Muscle of arm (tissue), 12 donors: ENCODE measurements around the gene GRIPAP1. TPM values are rescaled to one million over a fixed set of nuclear protein-coding genes. Genes with fewer than 3 reads are reported as not detected.

ENCODE experiments used
- DNase-seq: peaks from one replicate; pipeline ENCODE4 v3.0.0-alpha.2; 2013
- polyA plus RNA-seq, 12 donors: library from polyadenylated mRNA; unstranded; fragments of 120-200 nt; gene quantifications; one replicate each; pipeline ENCODE4 v1.2.1, GENCODE V29; 2013; ENCODE audit not compliant: insufficient read length in 12 of 12

Gene GRIPAP1
- polyA plus RNA-seq, 12 donors: 15.5 to 49.0 (median 24.6) TPM; not detected in 1

DNA sequence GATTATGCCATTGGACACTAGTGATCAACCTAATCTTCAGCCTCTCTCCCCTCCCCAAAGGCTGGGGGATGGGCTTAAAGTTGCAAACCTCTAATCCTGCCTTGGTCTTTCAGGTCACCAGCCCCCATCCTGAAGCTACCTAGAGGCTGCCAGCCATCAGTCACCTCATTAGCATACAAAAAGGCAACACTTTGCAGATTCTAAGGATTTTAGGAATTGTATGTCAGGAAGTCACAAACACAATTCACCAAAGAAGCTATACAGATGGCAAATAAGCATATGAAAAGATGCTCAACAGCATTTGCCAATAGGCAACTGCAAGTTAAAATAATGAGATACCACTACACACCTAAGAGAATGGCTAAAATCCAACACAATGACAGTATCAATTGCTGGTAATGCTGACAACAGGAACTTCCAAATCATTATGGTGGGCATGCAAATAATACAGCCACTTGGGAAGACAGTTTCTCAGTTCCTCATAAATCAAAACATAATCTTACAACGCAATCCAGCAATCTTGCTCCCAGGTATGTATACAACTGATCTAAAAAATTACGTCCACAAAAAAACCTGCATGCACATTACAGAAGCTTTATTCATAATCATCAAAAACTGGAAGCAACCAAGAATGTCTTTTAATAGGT, 74.2 kb downstream of the GRIPAP1 start:
- DNase-seq: no peak

DNA sequence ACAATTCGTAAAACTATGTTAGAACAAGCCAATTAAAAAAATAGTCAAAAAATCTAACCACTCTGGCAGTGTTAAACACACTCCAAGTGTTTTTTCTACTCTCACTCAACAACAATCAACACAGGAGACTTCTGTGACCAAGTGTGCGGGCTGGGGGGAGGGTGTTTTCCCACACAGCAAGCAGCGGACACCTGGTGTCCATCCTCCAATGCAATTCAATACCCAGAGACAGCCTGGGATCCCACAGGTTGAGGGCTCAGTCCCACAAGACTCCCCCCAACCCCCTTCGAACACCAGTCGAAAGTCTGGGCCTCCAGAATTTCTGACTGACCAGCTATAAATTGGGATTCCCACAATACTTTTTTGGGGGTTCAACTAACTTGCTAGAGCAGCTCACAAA, 74.9 kb downstream of the GRIPAP1 start:
- no peak for DNase-seq

DNA sequence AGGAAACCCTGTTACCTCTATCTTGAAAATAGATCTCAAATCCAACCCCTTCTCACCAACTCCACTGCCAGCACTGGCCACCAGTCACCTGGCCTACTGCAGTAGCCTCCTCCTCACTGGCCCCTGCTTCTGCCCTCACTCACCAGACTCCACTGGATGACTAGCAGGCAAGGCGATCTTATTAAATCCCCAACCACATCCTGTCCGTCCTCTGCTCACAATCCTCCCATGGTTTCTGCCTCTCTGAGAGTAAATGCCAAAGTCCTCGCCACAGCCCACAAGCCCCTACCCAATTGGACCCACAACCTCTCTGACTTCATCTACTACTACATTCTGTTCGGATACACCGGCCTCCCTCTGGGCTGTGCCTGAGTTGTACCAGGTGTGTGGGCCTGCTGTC, 77.8 kb downstream of the GRIPAP1 start:
- DNase-seq: no peak

DNA sequence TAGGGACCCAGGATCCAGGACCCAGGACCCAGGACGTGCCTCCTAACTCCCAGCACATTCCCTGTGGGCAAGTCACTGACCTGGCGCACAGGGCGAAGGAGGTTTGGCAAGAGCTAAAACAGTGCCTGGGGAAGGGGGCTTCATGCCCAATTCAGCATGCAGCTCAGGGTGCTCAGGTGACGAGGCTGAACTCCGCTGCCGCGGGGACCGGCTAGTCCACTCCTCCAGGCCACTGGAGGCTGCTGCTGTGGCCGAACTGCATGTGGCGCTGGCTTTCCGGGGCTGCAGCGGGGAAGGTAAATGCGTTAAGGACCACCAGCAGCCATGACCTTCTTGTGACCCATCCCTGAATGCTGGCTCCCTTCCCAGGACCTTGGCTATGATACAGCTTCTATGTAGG, 78.3 kb downstream of the GRIPAP1 start:
- DNase-seq: no peak

Other genes with a start within 250 kb of the GRIPAP1 start
- gene GLOD5, start 240.5 kb downstream of the GRIPAP1 start, polyA plus RNA-seq: under 1 TPM in 1 of 12 donors, not detected in 11; 0.29 TPM
- gene GATA1, start 215.7 kb downstream of the GRIPAP1 start, polyA plus RNA-seq: 1 to 10 TPM in 2 of 12 donors, under 1 TPM in 8, not detected in 2; 0.37 to 1.4 (median 0.51) TPM
- 100 to 1,000 TPM in 5 of 12 donors, 10 to 100 TPM in 6, not detected in 1; 81.3 to 151 (median 95.2) TPM for gene HDAC6, start 200.2 kb downstream of the GRIPAP1 start, polyA plus RNA-seq
- under 1 TPM in 1 of 12 donors, not detected in 11; 0.13 TPM for gene ERAS, start 175.8 kb downstream of the GRIPAP1 start, polyA plus RNA-seq
- 10 to 100 TPM in 1 of 12 donors, under 1 TPM in 3, not detected in 8; 0.32 to 22.5 (median 0.41) TPM for gene PCSK1N, start 166.7 kb downstream of the GRIPAP1 start, polyA plus RNA-seq
- gene TIMM17B, start 104.5 kb downstream of the GRIPAP1 start, polyA plus RNA-seq: 10 to 100 TPM in 11 of 12 donors, not detected in 1; 23.6 to 44.3 (median 28.5) TPM
- gene PQBP1, start 104.3 kb downstream of the GRIPAP1 start, polyA plus RNA-seq: 10 to 100 TPM in 11 of 12 donors, not detected in 1; 46.3 to 96.3 (median 58.6) TPM
- gene SLC35A2, start 90.6 kb downstream of the GRIPAP1 start, polyA plus RNA-seq: 10 to 100 TPM in 11 of 12 donors, not detected in 1; 14.8 to 19.8 (median 16.5) TPM
- 1 to 10 TPM in 10 of 12 donors, not detected in 2; 1.1 to 4.5 (median 1.7) TPM for gene PIM2, start 83.2 kb downstream of the GRIPAP1 start, polyA plus RNA-seq
- gene OTUD5, start 44.7 kb downstream of the GRIPAP1 start, polyA plus RNA-seq: 10 to 100 TPM in 11 of 12 donors, not detected in 1; 30.6 to 57.7 (median 35.2) TPM
- 1 to 10 TPM in 4 of 12 donors, under 1 TPM in 6, not detected in 2; 0.63 to 5.0 (median 0.96) TPM for gene KCND1, start 30.4 kb downstream of the GRIPAP1 start, polyA plus RNA-seq
- 10 to 100 TPM in 11 of 12 donors, not detected in 1; 18.0 to 39.7 (median 20.6) TPM for gene TFE3, start 41.1 kb upstream of the GRIPAP1 start, polyA plus RNA-seq
- gene CCDC120, start 56.7 kb upstream of the GRIPAP1 start, polyA plus RNA-seq: 10 to 100 TPM in 2 of 12 donors, 1 to 10 TPM in 9, not detected in 1; 2.7 to 12.4 (median 4.2) TPM
- gene PRAF2, start 71.7 kb upstream of the GRIPAP1 start, polyA plus RNA-seq: 10 to 100 TPM in 11 of 12 donors, not detected in 1; 15.7 to 63.8 (median 22.1) TPM
- 10 to 100 TPM in 11 of 12 donors, not detected in 1; 20.7 to 44.0 (median 33.2) TPM for gene WDR45, start 77.6 kb upstream of the GRIPAP1 start, polyA plus RNA-seq
- gene GPKOW, start 121.5 kb upstream of the GRIPAP1 start, polyA plus RNA-seq: 10 to 100 TPM in 11 of 12 donors, not detected in 1; 15.5 to 19.0 (median 17.1) TPM
- 1 to 10 TPM in 10 of 12 donors, not detected in 2; 1.2 to 2.3 (median 1.9) TPM for gene MAGIX, start 160.5 kb upstream of the GRIPAP1 start, polyA plus RNA-seq
- 100 to 1,000 TPM in 10 of 12 donors, 10 to 100 TPM in 1, not detected in 1; 99.4 to 232 (median 162) TPM for gene PLP2, start 169.6 kb upstream of the GRIPAP1 start, polyA plus RNA-seq
- gene PRICKLE3, start 184.1 kb upstream of the GRIPAP1 start, polyA plus RNA-seq: 1 to 10 TPM in 10 of 12 donors, not detected in 2; 2.4 to 8.7 (median 3.7) TPM
- gene SYP, start 197.9 kb upstream of the GRIPAP1 start, polyA plus RNA-seq: 1 to 10 TPM in 5 of 12 donors, under 1 TPM in 6, not detected in 1; 0.59 to 5.9 (median 0.97) TPM
- gene CACNA1F, start 231.1 kb upstream of the GRIPAP1 start, polyA plus RNA-seq: under 1 TPM in 6 of 12 donors, not detected in 6; 0.03 to 0.39 (median 0.15) TPM
- 10 to 100 TPM in 7 of 12 donors, 1 to 10 TPM in 4, not detected in 1; 8.4 to 18.4 (median 11.0) TPM for gene CCDC22, start 233.2 kb upstream of the GRIPAP1 start, polyA plus RNA-seq